ENCODE results near the gene IL23R. TPM values are rescaled to one million over a fixed set of nuclear protein-coding genes. Genes with fewer than 3 reads are reported as not detected.
A peak's percentile ranks its signal among the peaks of the same experiment; 100 is the strongest.

Gene IL23R
- total RNA-seq, 4 donors from 2014 or later = 1.6 TPM; not detected in 3

GRCh38 chr1:67188137-67188536 lies 21.9 kb downstream of the IL23R start:
- no peaks in the 10 kb centered on the region for H3K27me3 ChIP-seq
- H3K27ac ChIP-seq = no peak overlapping the region
- H3K4me3 ChIP-seq = no peak overlapping the region
- TF ChIP-seq POLR2A (IDR thresholded peaks at IDR 0.05) (no peak), CTCF (IDR thresholded peaks at IDR 0.05) (no peak)
- DNase-seq = peak in 1 of 3 donors; percentile 52
- no peaks in the 10 kb centered on the region for H3K36me3 ChIP-seq
- H3K4me1 ChIP-seq = no peaks in the 10 kb centered on the region
- H3K9me3 ChIP-seq = no peaks in the 10 kb centered on the region

- TF ChIP-seq POLR2A (IDR thresholded peaks at IDR 0.05) (no peak), CTCF (IDR thresholded peaks at IDR 0.05) (no peak)
- no peak overlapping the region for H3K27ac ChIP-seq
- no peak overlapping the region for H3K4me3 ChIP-seq
- no peaks in the 10 kb centered on the region for H3K36me3 ChIP-seq
- H3K9me3 ChIP-seq = no peaks in the 10 kb centered on the region
- H3K4me1 ChIP-seq = peaks cover 0 to 6% (median 0%) of the 10 kb centered on the region in 4 donors
- no peak for DNase-seq
- H3K27me3 ChIP-seq = no peaks in the 10 kb centered on the region
Observed at GRCh38 chr1:67189953-67190352, 23.7 kb downstream of the IL23R start.

- no peaks in the 10 kb centered on the region for H3K9me3 ChIP-seq
- H3K27me3 ChIP-seq = no peaks in the 10 kb centered on the region
- TF ChIP-seq POLR2A (IDR thresholded peaks at IDR 0.05) (no peak), CTCF (IDR thresholded peaks at IDR 0.05) (no peak)
- H3K4me3 ChIP-seq = no peak overlapping the region
- no peak overlapping the region for H3K27ac ChIP-seq
- no peak for DNase-seq
- no peaks in the 10 kb centered on the region for H3K36me3 ChIP-seq
- peaks cover 0 to 6% (median 0%) of the 10 kb centered on the region in 4 donors for H3K4me1 ChIP-seq
Observed at GRCh38 chr1:67190410-67190809, 24.2 kb downstream of the IL23R start.

GRCh38 chr1:67190942-67191341 lies 24.7 kb downstream of the IL23R start:
- no peaks in the 10 kb centered on the region for H3K9me3 ChIP-seq
- peaks cover 0 to 6% (median 0%) of the 10 kb centered on the region in 4 donors for H3K4me1 ChIP-seq
- no peak for TF ChIP-seq POLR2A (IDR thresholded peaks at IDR 0.05)
- TF ChIP-seq CTCF (IDR thresholded peaks at IDR 0.05) = no peak
- H3K27ac ChIP-seq = no peak overlapping the region
- no peaks in the 10 kb centered on the region for H3K36me3 ChIP-seq
- no peaks in the 10 kb centered on the region for H3K27me3 ChIP-seq
- H3K4me3 ChIP-seq = no peak overlapping the region
- DNase-seq = no peak

- Histone ChIP-seq H3K4me1 (peaks cover 0 to 6% (median 0%) of the 10 kb centered on the region in 4 donors), H3K27me3 (no peaks in the 10 kb centered on the region), H3K27ac (no peak overlapping the region), H3K4me3 (no peak overlapping the region), H3K9me3 (no peaks in the 10 kb centered on the region), H3K36me3 (no peaks in the 10 kb centered on the region)
- DNase-seq = no peak
- TF ChIP-seq POLR2A (IDR thresholded peaks at IDR 0.05) (no peak), CTCF (IDR thresholded peaks at IDR 0.05) (no peak)
Observed at GRCh38 chr1:67191668-67192520, 25.6 kb downstream of the IL23R start.
